ENCODE results near the gene WASF1. TPM values are rescaled to one million over a fixed set of nuclear protein-coding genes. Genes with fewer than 3 reads are reported as not detected.
"Not testable (repeated sequence)": the region's sequence is repeated elsewhere in the genome, so short reads cannot be mapped to it uniquely, and the experiment has no call there.

Gene WASF1
- total RNA-seq, 3 donors from 2014 or later: 11.4 to 19.7 (median 12.3) TPM

GRCh38 chr6:110075406-110075805 lies 104.1 kb downstream of the WASF1 start:
- Histone ChIP-seq H3K4me3 (no peak overlapping the region), H3K36me3 (no peaks in the 10 kb centered on the region), H3K4me1 (no peaks in the 10 kb centered on the region), H3K27me3 (no peaks in the 10 kb centered on the region), H3K9me3 (no peaks in the 10 kb centered on the region), H3K27ac (no peak overlapping the region)
- intact Hi-C loops (cut with DNase I; ENCODE audit: low total_unique reads): loop anchor here (5.0 kb wide), 1 partner anchor 442 kb away; no protein-coding TSS in a partner anchor
- no peak for DNase-seq (ENCODE audit: low spot score in 2 of 2)
- TF ChIP-seq POLR2A (IDR thresholded peaks at IDR 0.05) (no peak), POLR2AphosphoS5 (IDR thresholded peaks at IDR 0.05) (no peak), CTCF (IDR thresholded peaks at IDR 0.05) (no peak)

- H3K4me1 ChIP-seq; H3K27me3 ChIP-seq; H3K9me3 ChIP-seq; H3K36me3 ChIP-seq; H3K4me3 ChIP-seq; intact Hi-C loops (cut with DNase I; ENCODE audit: low total_unique reads); DNase-seq (ENCODE audit: low spot score in 2 of 2); H3K27ac ChIP-seq: not testable (repeated sequence)
Observed at GRCh38 chr6:110073474-110073873, 106.0 kb downstream of the WASF1 start.

- no peaks in the 10 kb centered on the region for H3K9me3 ChIP-seq
- H3K4me3 ChIP-seq: no peak overlapping the region
- intact Hi-C loops (cut with DNase I; ENCODE audit: low total_unique reads): no loop called here
- H3K27ac ChIP-seq: no peak overlapping the region
- no peaks in the 10 kb centered on the region for H3K36me3 ChIP-seq
- no peak for DNase-seq (ENCODE audit: low spot score in 2 of 2)
- no peaks in the 10 kb centered on the region for H3K4me1 ChIP-seq
- no peak for TF ChIP-seq POLR2AphosphoS5 (IDR thresholded peaks at IDR 0.05)
- no peak for TF ChIP-seq POLR2A (IDR thresholded peaks at IDR 0.05)
- H3K27me3 ChIP-seq: no peaks in the 10 kb centered on the region
Observed at GRCh38 chr6:110068592-110068967, 110.9 kb downstream of the WASF1 start.

- no peak for DNase-seq (ENCODE audit: low spot score in 2 of 2)
- no peaks in the 10 kb centered on the region for H3K4me1 ChIP-seq
- H3K27ac ChIP-seq: no peak overlapping the region
- no peaks in the 10 kb centered on the region for H3K9me3 ChIP-seq
- TF ChIP-seq CTCF (IDR thresholded peaks at IDR 0.05): no peak
- TF ChIP-seq POLR2AphosphoS5 (IDR thresholded peaks at IDR 0.05): no peak
- no peak for TF ChIP-seq POLR2A (IDR thresholded peaks at IDR 0.05)
- intact Hi-C loops (cut with DNase I; ENCODE audit: low total_unique reads): no loop called here
- no peaks in the 10 kb centered on the region for H3K36me3 ChIP-seq
- no peaks in the 10 kb centered on the region for H3K27me3 ChIP-seq
- no peak overlapping the region for H3K4me3 ChIP-seq
Observed at GRCh38 chr6:110067837-110068591, 111.5 kb downstream of the WASF1 start.

- H3K4me3 ChIP-seq: no peak overlapping the region
- H3K27me3 ChIP-seq: peaks cover 0 to 12% of the 10 kb centered on the region in 2 donors
- no peak for DNase-seq (ENCODE audit: low spot score in 2 of 2)
- H3K9me3 ChIP-seq: no peaks in the 10 kb centered on the region
- no peaks in the 10 kb centered on the region for H3K36me3 ChIP-seq
- H3K27ac ChIP-seq: no peak overlapping the region
- intact Hi-C loops (cut with DNase I; ENCODE audit: low total_unique reads): no loop called here
- H3K4me1 ChIP-seq: no peaks in the 10 kb centered on the region
- no peak for TF ChIP-seq CTCF (IDR thresholded peaks at IDR 0.05)
- TF ChIP-seq POLR2AphosphoS5 (IDR thresholded peaks at IDR 0.05): no peak
- TF ChIP-seq POLR2A (IDR thresholded peaks at IDR 0.05): no peak
Observed at GRCh38 chr6:110064744-110065524, 114.5 kb downstream of the WASF1 start.
